ENCODE data around the gene CRISP1.
"Not testable (repeated sequence)": the region's sequence is repeated elsewhere in the genome, so short reads cannot be mapped to it uniquely, and the experiment has no call there.

CRISP1 gene

GRCh38 chr6:49866485-49866943, at the start of gene CRISP1:
TSS of gene CRISP1 (minus strand) at chr6:49866535. CDS start at chr6:49857400, 9,135 bp downstream.
- H3K4me3 Mint-ChIP-seq = no peak within 1 kb of the TSS
- H3K27ac Mint-ChIP-seq = no peak within 1 kb of the TSS
- H3K36me3 Mint-ChIP-seq (ENCODE audit: low read depth) = no peaks in the 10 kb centered on the region
- H3K27me3 Mint-ChIP-seq = no peaks in the 10 kb centered on the region
- ATAC-seq = no peak
- no peak for DNase-seq
- peaks cover 17% of the 10 kb centered on the region for H3K9me3 Mint-ChIP-seq
- H3K4me1 Mint-ChIP-seq = no peaks in the 10 kb centered on the region

DNA sequence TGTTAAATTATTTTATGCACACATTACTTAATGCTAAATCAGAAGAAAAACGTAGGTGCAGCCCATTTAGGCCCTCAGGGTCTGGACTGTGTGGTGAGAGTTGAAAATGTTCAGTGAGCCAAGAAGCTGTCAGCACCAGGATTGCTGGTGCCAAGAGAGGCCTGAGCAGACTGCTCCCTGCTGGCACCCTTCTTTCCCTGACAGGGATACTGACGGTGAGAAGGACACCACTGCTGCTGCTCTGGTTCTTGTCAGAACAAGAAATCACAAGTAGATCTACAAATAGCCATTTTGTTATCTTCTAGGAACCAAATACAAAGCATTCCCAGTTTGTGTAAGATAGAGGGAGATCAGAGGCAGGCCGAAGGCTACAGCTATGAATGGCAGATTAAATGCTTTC, 48.7 kb upstream of the CRISP1 start:
- no peak for ATAC-seq
- H3K27ac Mint-ChIP-seq = no peak overlapping the region
- H3K36me3 Mint-ChIP-seq (ENCODE audit: low read depth) = no peaks in the 10 kb centered on the region
- no peaks in the 10 kb centered on the region for H3K27me3 Mint-ChIP-seq
- no peaks in the 10 kb centered on the region for H3K9me3 Mint-ChIP-seq
- no peak for DNase-seq
- H3K4me1 Mint-ChIP-seq = no peaks in the 10 kb centered on the region
- no peak overlapping the region for H3K4me3 Mint-ChIP-seq

GRCh38 chr6:49913636-49914375, 47.5 kb upstream of the CRISP1 start:
- Mint-ChIP-seq H3K36me3 (ENCODE audit: low read depth) (no peaks in the 10 kb centered on the region), H3K27me3 (no peaks in the 10 kb centered on the region), H3K4me1 (no peaks in the 10 kb centered on the region), H3K9me3 (no peaks in the 10 kb centered on the region), H3K27ac (no peak overlapping the region), H3K4me3 (no peak overlapping the region)
- ATAC-seq (no peak), DNase-seq (no peak)

- Mint-ChIP-seq H3K9me3 (no peaks in the 10 kb centered on the region), H3K36me3 (ENCODE audit: low read depth) (no peaks in the 10 kb centered on the region), H3K27ac (no peak overlapping the region), H3K4me1 (no peaks in the 10 kb centered on the region), H3K27me3 (no peaks in the 10 kb centered on the region), H3K4me3 (no peak overlapping the region)
- DNase-seq (no peak), ATAC-seq (no peak)
Observed at GRCh38 chr6:49912196-49912595, 45.9 kb upstream of the CRISP1 start.

DNA sequence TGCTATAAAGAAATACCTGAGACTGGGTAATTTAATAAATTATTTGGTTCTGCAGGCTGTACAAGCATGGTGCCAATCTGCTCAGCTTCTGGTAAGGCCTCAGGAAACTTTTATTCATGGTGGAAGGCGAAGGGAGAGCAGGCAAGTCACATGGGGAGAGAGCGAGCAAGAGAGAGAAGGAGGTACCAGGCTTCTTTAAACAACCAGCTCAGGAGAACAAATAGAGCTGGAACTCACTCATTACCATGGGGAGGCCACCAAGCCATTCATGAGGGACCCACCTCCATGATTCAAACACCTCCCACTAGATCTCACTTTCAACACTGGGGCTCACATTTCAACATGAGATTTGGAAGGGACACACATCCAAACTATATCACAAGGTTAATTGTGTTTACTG, 44.9 kb upstream of the CRISP1 start:
- ATAC-seq (no peak), DNase-seq (no peak)
- H3K27ac Mint-ChIP-seq = no peak overlapping the region
- H3K4me1 Mint-ChIP-seq = no peaks in the 10 kb centered on the region
- no peak overlapping the region for H3K4me3 Mint-ChIP-seq
- no peaks in the 10 kb centered on the region for H3K36me3 Mint-ChIP-seq (ENCODE audit: low read depth)
- no peaks in the 10 kb centered on the region for H3K9me3 Mint-ChIP-seq
- H3K27me3 Mint-ChIP-seq = no peaks in the 10 kb centered on the region

DNA sequence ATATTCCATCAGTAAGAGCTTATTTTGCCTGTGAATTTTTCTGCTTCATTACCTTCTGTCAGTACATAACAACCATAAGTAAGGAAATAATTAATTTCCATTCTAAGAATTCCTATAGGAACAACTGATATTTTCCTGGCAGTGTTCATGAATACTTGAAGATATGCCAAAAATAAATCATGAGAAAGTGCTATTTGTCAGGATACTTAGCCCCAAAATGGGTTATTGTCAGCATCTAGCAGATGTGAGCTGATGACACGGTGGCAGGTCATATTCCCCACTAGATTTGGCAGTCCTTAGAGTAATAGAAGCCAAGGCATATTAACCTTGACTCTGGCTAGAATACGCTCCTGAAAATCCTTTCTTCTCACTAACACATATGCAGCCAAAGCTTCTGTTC, 43.2 kb upstream of the CRISP1 start:
- no peaks in the 10 kb centered on the region for H3K36me3 Mint-ChIP-seq (ENCODE audit: low read depth)
- H3K27ac Mint-ChIP-seq = no peak overlapping the region
- H3K9me3 Mint-ChIP-seq = no peaks in the 10 kb centered on the region
- no peak for DNase-seq
- no peaks in the 10 kb centered on the region for H3K4me1 Mint-ChIP-seq
- H3K4me3 Mint-ChIP-seq = no peak overlapping the region
- H3K27me3 Mint-ChIP-seq = no peaks in the 10 kb centered on the region
- no peak for ATAC-seq

DNA sequence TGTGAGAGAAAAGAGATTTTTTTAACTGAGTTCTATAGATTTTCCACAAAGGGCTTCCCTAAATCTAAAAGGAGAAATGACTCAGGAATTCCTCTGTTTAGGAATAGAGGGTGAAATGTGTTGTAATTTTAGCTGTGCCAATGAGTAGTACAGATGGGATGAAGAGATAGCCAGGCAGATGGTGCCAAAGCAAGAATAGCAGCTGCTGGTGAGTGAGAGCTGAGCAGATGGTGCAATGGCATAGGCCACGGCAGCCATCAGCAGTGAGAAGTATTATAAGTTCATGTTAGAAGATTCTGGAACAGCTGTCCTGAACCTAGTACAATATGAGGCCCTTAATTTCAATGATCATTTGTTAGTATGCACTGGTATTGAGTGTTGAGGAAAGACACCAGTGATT, 40.2 kb upstream of the CRISP1 start:
- Mint-ChIP-seq H3K9me3 (no peaks in the 10 kb centered on the region), H3K4me1 (no peaks in the 10 kb centered on the region), H3K27me3 (no peaks in the 10 kb centered on the region), H3K4me3 (no peak overlapping the region), H3K36me3 (ENCODE audit: low read depth) (no peaks in the 10 kb centered on the region), H3K27ac (no peak overlapping the region)
- ATAC-seq = no peak
- DNase-seq = no peak

DNA sequence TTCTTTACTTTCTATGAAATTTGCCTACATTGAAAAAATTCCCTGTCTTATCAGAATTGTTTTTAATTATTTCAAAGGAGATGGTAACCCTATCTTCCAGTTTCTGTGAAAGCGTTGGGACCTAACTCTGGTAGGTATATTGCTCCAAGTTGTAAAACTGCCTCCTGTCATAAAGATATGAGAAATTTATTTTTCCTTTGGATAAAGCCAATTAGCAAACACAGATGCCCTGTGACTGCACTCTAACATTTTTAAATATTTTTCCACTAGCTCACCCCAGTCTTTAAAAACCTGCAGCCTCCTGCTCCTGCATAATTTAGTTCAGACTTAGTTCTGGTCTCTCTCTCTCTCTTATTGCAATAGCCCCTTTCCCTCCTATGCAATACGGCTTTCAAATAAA, 39.0 kb upstream of the CRISP1 start:
- Mint-ChIP-seq H3K27ac (no peak overlapping the region), H3K4me3 (no peak overlapping the region), H3K9me3 (no peaks in the 10 kb centered on the region), H3K4me1 (no peaks in the 10 kb centered on the region), H3K36me3 (ENCODE audit: low read depth) (no peaks in the 10 kb centered on the region), H3K27me3 (no peaks in the 10 kb centered on the region)
- ATAC-seq (no peak), DNase-seq (no peak)

DNA sequence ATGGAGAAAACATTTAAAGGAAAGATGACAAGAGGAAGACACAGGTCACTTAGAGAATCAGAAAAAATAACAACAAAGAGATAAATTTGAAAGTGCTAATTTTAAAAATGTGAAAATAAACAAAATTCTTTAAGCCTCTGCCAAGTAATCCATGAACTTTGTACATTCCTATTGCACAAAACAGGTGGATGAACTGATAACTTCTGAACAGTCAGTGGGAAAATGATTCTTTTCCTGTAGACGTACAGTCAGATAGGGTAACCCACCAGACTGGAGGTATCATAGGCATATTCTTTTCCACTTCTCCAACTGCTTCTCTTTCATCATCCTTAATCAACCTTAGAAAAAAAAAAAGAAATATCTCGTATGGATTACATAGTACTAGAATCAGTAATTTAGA, 36.5 kb upstream of the CRISP1 start:
- Mint-ChIP-seq H3K4me1 (no peaks in the 10 kb centered on the region), H3K27ac (no peak overlapping the region), H3K36me3 (ENCODE audit: low read depth) (no peaks in the 10 kb centered on the region), H3K4me3 (no peak overlapping the region), H3K9me3 (peaks cover 3% of the 10 kb centered on the region), H3K27me3 (no peaks in the 10 kb centered on the region)
- ATAC-seq (no peak), DNase-seq (no peak)

GRCh38 chr6:49898904-49899566, 32.7 kb upstream of the CRISP1 start:
- no peak overlapping the region for H3K27ac Mint-ChIP-seq
- no peak for DNase-seq
- no peak for ATAC-seq
- H3K27me3 Mint-ChIP-seq = no peaks in the 10 kb centered on the region
- H3K4me1 Mint-ChIP-seq = no peaks in the 10 kb centered on the region
- no peaks in the 10 kb centered on the region for H3K36me3 Mint-ChIP-seq (ENCODE audit: low read depth)
- H3K4me3 Mint-ChIP-seq = no peak overlapping the region
- H3K9me3 Mint-ChIP-seq = peaks cover 12% of the 10 kb centered on the region

- not testable (repeated sequence) for ATAC-seq; H3K27me3 Mint-ChIP-seq; H3K4me1 Mint-ChIP-seq; H3K4me3 Mint-ChIP-seq; DNase-seq; H3K27ac Mint-ChIP-seq; H3K36me3 Mint-ChIP-seq (ENCODE audit: low read depth)
- peaks cover 12% of the 10 kb centered on the region for H3K9me3 Mint-ChIP-seq
Observed at GRCh38 chr6:49895553-49895952, 29.2 kb upstream of the CRISP1 start.

DNA sequence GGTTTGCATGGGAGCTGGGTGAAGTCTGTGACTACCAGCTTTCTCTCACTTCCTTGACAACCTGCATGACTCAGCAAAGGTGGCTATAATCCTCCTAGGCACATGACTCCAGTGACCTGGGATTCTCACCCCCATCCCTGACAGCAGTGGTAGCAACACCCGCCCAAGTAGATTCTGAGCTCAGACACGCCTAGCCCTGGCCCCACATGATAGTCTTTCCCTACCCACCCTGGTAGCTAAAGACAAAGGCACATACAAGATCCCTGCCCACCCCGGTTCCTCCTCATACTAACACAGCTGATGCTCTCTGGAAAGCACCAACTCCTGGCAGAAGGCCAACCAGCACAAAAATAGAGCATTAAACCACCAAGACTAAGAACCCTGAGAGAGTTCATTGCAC, 25.9 kb upstream of the CRISP1 start:
- Mint-ChIP-seq H3K36me3 (ENCODE audit: low read depth) (no peaks in the 10 kb centered on the region), H3K27me3 (peaks cover 2% of the 10 kb centered on the region), H3K4me3 (no peak overlapping the region), H3K9me3 (peaks cover 12% of the 10 kb centered on the region), H3K27ac (no peak overlapping the region), H3K4me1 (no peaks in the 10 kb centered on the region)
- ATAC-seq (no peak), DNase-seq (no peak)

DNA sequence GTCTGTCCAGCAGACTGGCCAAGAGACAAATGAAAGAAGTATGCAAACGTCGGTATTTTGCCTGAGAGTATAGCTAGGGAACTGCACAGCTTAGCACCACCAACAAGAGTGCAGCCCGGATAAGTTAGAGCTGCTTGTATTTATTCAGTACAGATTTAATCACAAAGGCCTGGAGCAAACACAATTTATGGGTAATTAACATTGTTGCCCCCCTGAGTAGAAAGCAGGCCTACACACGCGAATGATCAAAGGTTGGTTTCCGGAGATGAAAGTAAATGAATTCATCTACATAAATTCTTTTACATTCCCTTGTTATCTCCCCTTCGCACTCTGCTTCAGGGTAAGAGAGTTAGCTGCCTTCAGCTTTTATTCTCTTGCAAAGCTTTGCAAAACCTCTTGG, 24.7 kb upstream of the CRISP1 start:
- Mint-ChIP-seq H3K4me3 (no peak overlapping the region), H3K4me1 (no peaks in the 10 kb centered on the region)
- no peak for ATAC-seq

DNA sequence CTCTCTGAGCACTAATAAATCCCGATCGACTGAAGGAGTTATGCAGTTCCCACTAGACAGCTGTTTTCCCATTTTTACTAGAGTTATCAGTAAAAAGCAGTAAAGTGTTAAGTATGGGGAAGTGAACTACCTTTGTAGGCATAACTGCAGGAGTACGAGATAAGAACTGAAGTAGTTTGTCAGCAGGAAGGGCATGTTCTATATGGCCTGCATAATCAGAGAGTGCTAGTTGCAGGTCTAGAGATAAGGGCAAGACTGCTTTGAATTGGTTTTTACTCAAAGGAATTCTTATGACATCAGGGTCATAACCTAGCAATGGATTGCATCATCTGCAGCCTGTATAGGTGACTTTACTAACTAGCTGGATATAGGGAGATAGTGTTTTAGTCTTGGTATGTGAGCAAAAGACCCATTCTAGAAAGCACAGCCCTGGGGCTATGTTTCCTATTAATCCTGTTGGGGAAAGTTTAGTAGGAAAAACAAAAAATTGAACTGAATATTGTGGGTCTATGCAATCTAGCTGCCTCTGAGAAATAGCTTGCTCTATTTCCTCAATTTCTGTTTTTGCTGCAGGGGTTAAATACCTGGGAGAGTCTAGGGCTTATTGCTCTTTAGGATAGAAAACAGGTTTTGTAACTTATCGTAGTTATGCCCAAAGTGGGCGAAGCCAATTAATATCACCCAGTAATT, 22.6 kb upstream of the CRISP1 start:
- H3K4me1 Mint-ChIP-seq = no peaks in the 10 kb centered on the region
- H3K36me3 Mint-ChIP-seq (ENCODE audit: low read depth) = no peaks in the 10 kb centered on the region
- H3K27me3 Mint-ChIP-seq = peaks cover 2% of the 10 kb centered on the region
- no peak overlapping the region for H3K27ac Mint-ChIP-seq
- H3K9me3 Mint-ChIP-seq = peaks cover 7% of the 10 kb centered on the region
- DNase-seq (no peak), ATAC-seq (no peak)
- no peak overlapping the region for H3K4me3 Mint-ChIP-seq

More for the DNA sequence above, 24.7 kb upstream of the CRISP1 start:
- Mint-ChIP-seq H3K36me3 (ENCODE audit: low read depth) (no peaks in the 10 kb centered on the region), H3K27ac (no peak overlapping the region), H3K9me3 (peaks cover 7% of the 10 kb centered on the region), H3K27me3 (peaks cover 2% of the 10 kb centered on the region)
- no peak for DNase-seq

- no peak overlapping the region for H3K4me3 Mint-ChIP-seq
- H3K27me3 Mint-ChIP-seq = no peaks in the 10 kb centered on the region
- no peak for ATAC-seq
- no peaks in the 10 kb centered on the region for H3K36me3 Mint-ChIP-seq (ENCODE audit: low read depth)
- no peak overlapping the region for H3K27ac Mint-ChIP-seq
- peaks cover 17% of the 10 kb centered on the region for H3K9me3 Mint-ChIP-seq
- no peak for DNase-seq
- H3K4me1 Mint-ChIP-seq = no peaks in the 10 kb centered on the region
Observed at GRCh38 chr6:49868951-49869529, 2.7 kb upstream of the CRISP1 start.

Measured in activated naive CD8-positive, alpha-beta T cell treated with anti-CD3 and anti-CD28 coated beads, Interleukin-2, amount 50 U/mL, for 24 hours (primary cell).